ENCODE measurements around the gene HIVEP3.

DNA sequence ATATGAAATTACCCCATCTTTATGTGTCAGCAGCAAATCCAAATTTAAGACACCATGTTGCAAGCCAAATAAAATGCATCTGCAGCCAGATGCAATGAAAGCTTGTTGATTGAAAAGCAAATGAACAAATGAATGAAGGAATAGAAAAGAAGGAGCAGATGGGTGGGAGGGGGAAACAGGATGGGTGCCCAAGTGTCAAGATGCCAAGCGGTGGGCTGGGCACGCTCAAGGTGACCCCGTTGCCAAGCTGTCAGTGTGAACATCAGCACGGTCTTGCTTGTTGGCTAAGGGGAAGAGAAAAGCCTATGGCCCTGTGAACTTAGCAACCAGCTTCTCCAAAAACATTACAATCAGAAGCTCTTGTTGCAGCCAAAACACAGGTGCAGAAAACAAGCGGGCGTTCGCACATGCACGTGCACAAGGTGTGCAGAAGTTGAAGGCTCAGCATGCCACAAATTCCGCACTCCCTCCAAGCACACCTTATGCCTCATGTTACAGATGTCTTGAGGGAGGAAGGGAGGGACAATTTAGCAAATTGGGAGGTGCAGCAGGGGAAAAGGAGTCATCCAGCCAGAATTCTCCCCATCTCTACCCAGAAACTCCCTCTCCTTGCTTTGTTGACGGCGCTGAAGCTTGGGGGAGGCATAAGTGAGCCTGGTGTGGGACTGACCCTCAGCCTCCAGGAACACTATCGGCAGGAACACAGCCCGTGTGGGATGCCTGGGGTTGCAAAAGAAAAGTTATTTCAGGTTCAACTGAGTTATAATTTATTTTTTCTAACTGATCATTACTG lies 62.4 kb downstream of the HIVEP3 start:
- TF ChIP-seq YY1 (IDR thresholded peaks at IDR 0.05; ENCODE audit: low read depth) (no peak), TAF1 (IDR thresholded peaks at IDR 0.05; ENCODE audit: low read depth) (no peak), EP300 (IDR thresholded peaks at IDR 0.05; ENCODE audit: borderline replicate concordance) (no peak), CREB1 (IDR thresholded peaks at IDR 0.05; ENCODE audit: low read depth) (no peak), FOXM1 (IDR thresholded peaks at IDR 0.05; ENCODE audit: borderline replicate concordance, low read depth) (no peak), MAX (IDR thresholded peaks at IDR 0.05) (no peak), EGR1 (IDR thresholded peaks at IDR 0.05) (no peak), ZBTB7A (IDR thresholded peaks at IDR 0.05; ENCODE audit: low read depth) (no peak), RAD21 (IDR thresholded peaks at IDR 0.05; ENCODE audit: low read depth) (no peak)
- TF ChIP-seq, protein P1, sequence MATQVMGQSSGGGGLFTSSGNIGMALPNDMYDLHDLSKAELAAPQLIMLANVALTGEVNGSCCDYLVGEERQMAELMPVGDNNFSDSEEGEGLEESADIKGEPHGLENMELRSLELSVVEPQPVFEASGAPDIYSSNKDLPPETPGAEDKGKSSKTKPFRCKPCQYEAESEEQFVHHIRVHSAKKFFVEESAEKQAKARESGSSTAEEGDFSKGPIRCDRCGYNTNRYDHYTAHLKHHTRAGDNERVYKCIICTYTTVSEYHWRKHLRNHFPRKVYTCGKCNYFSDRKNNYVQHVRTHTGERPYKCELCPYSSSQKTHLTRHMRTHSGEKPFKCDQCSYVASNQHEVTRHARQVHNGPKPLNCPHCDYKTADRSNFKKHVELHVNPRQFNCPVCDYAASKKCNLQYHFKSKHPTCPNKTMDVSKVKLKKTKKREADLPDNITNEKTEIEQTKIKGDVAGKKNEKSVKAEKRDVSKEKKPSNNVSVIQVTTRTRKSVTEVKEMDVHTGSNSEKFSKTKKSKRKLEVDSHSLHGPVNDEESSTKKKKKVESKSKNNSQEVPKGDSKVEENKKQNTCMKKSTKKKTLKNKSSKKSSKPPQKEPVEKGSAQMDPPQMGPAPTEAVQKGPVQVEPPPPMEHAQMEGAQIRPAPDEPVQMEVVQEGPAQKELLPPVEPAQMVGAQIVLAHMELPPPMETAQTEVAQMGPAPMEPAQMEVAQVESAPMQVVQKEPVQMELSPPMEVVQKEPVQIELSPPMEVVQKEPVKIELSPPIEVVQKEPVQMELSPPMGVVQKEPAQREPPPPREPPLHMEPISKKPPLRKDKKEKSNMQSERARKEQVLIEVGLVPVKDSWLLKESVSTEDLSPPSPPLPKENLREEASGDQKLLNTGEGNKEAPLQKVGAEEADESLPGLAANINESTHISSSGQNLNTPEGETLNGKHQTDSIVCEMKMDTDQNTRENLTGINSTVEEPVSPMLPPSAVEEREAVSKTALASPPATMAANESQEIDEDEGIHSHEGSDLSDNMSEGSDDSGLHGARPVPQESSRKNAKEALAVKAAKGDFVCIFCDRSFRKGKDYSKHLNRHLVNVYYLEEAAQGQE (IDR thresholded peaks at IDR 0.05; ENCODE audit: low read depth), result no peak
